HCT116 (cell line): ENCODE measurements around the gene RPS17. TPM values are rescaled to one million over a fixed set of nuclear protein-coding genes. Genes with fewer than 3 reads are reported as not detected.

Experiments used
- ATAC-seq: fragments of 200-7000 bp; cut with Tn5 transposase; 2 replicates; pipeline ENCODE4 v1.9.1; 2020; ENCODE audit warnings: mild to moderate bottlenecking, moderate library complexity
- BruUV-seq: library from RNA; stranded (reverse); fragments of 400-500 nt; replicated peaks from 2 replicates; lab custom pipeline; 2021; lab: Mats Ljungman, UMichigan
- CTCF ChIA-PET: fragments of 300-600 bp; sonication (Branson Sonifier 250); formaldehyde crosslinking; loops from one replicate; lab custom pipeline; 2021; ENCODE audit warnings: antibody characterized with exemption; lab: Charles Lee
- POLR2A ChIA-PET: fragments of 300-600, 350-600 bp; sonication (Branson Sonifier 250); formaldehyde crosslinking; loops from one replicate; lab custom pipeline; 2021; ENCODE audit warnings: antibody characterized with exemption; lab: Charles Lee
- RAD21 ChIA-PET, 2 experiments: fragments of 300-600 bp; sonication (Branson Sonifier 250); formaldehyde crosslinking; loops; one replicate each; lab custom pipeline; 2023; ENCODE audit warnings: low total read pairs in 2 of 2; ENCODE audit not compliant: uncharacterized antibody in 2 of 2, unreplicated experiment in 2 of 2, low non-redundant PET in 1 of 2; lab: Charles Lee
- DNase-seq: peaks from one replicate; pipeline ENCODE4 v3.0.0-alpha.2; 2010; ENCODE audit warnings: low read depth, low spot score
- H2AFZ ChIP-seq: fragments of 200-600 bp; shearing (Covaris generic), sonication (generic); 2 replicates; pipeline ENCODE4 v1.6.1; 2017; ENCODE audit warnings: low read depth, mixed run types, mixed read lengths, antibody characterized with exemption, low read length; ENCODE audit not compliant: poor library complexity, severe bottlenecking
- H3K27ac ChIP-seq: 2 replicates; pipeline ENCODE4 v1.5.1; 2012; ENCODE audit warnings: low read depth, low read length
- H3K27me3 ChIP-seq: fragments of 200-600 bp; sonication (generic); 2 replicates; pipeline ENCODE4 v1.6.1; 2016; ENCODE audit warnings: mixed run types, low read length, mixed read lengths; ENCODE audit not compliant: insufficient read depth
- H3K36me3 ChIP-seq, 2 experiments: fragments of 200-500 bp in 1 of 2; fragments of 200-600 bp in 1 of 2; sonication (Bioruptor generic) in 1 of 2; sonication (generic) in 1 of 2; 2 replicates each; pipeline versions ENCODE4 v1.5.1 to v1.6.1; 2014 to 2016; ENCODE audit warnings: low read length in 2 of 2, inconsistent platforms in 1 of 2, mixed read lengths in 1 of 2, mixed run types in 1 of 2; ENCODE audit not compliant: insufficient read depth in 2 of 2, control insufficient read depth in 1 of 2
- H3K4me1 ChIP-seq, 2 experiments: fragments of 200-600 bp in 1 of 2; sonication (generic) in 1 of 2; 2 replicates each; pipeline versions ENCODE4 v1.5.1 to v1.6.1; 2012 to 2017; ENCODE audit warnings: low read length in 2 of 2, inconsistent platforms in 1 of 2, mild to moderate bottlenecking in 1 of 2, mixed read lengths in 1 of 2, mixed run types in 1 of 2, moderate library complexity in 1 of 2; ENCODE audit not compliant: insufficient read depth in 2 of 2, control insufficient read depth in 1 of 2
- H3K4me2 ChIP-seq: fragments of 200-600 bp; sonication (generic); 2 replicates; pipeline ENCODE4 v1.6.1; 2017; ENCODE audit warnings: mixed run types, low read length, mixed read lengths
- H3K4me3 ChIP-seq, 2 experiments: fragments of 200-600 bp in 1 of 2; sonication (generic) in 1 of 2; replicated peaks in 1 of 2; 2 replicates each; pipeline ENCODE4 v1.5.1; 2011 to 2016; ENCODE audit warnings: low read length in 2 of 2, control low read depth in 1 of 2, low read depth in 1 of 2, mild to moderate bottlenecking in 1 of 2, mixed read lengths in 1 of 2, mixed run types in 1 of 2
- H3K79me2 ChIP-seq: fragments of 200-600 bp; sonication (generic); 2 replicates; pipeline ENCODE4 v1.6.1; 2017; ENCODE audit warnings: mild to moderate bottlenecking, mixed run types, low read length, moderate library complexity, mixed read lengths; ENCODE audit not compliant: insufficient read depth
- H3K9ac ChIP-seq: fragments of 200-600 bp; sonication (generic); 2 replicates; pipeline ENCODE4 v1.6.1; 2016; ENCODE audit warnings: low read length, mixed read lengths
- H3K9me2 ChIP-seq: fragments of 200-600 bp; sonication (generic), shearing (Covaris generic); 2 replicates; pipeline ENCODE4 v1.6.1; 2017; ENCODE audit warnings: mixed run types, mild to moderate bottlenecking, moderate library complexity; ENCODE audit not compliant: insufficient read depth
- H3K9me3 ChIP-seq, 2 experiments: fragments of 200-500 bp in 1 of 2; fragments of 200-600 bp in 1 of 2; sonication (Bioruptor generic) in 1 of 2; sonication (generic) in 1 of 2; 2 replicates each; pipeline ENCODE4 v1.6.1; 2014 to 2017; ENCODE audit warnings: low read length in 2 of 2, mixed read lengths in 2 of 2, inconsistent platforms in 1 of 2, low read depth in 1 of 2, mild to moderate bottlenecking in 1 of 2, mixed run types in 1 of 2, moderate library complexity in 1 of 2; ENCODE audit not compliant: control insufficient read depth in 1 of 2, insufficient read depth in 1 of 2
- H4K20me1 ChIP-seq: fragments of 200-600 bp; sonication (generic), shearing (Covaris generic); 2 replicates; pipeline ENCODE4 v1.6.1; 2017; ENCODE audit warnings: mixed run types, mild to moderate bottlenecking, moderate library complexity; ENCODE audit not compliant: insufficient read depth
- CEBPB ChIP-seq: IDR thresholded peaks from 2 replicates; pipeline ENCODE4 v1.6.1; 2012; ENCODE audit warnings: low read depth
- EZH2 ChIP-seq: fragments of 200-600 bp; sonication (generic); IDR thresholded peaks from 2 replicates; pipeline ENCODE4 v1.6.1; 2017; ENCODE audit warnings: antibody characterized with exemption, mixed run types
- JUND ChIP-seq: IDR thresholded peaks from 2 replicates; pipeline ENCODE4 v1.6.1; 2012
- POLR2AphosphoS5 ChIP-seq: IDR thresholded peaks from 2 replicates; pipeline ENCODE4 v1.6.1; 2011; ENCODE audit warnings: mild to moderate bottlenecking, low read depth, low read length, moderate library complexity
- SIN3A ChIP-seq: IDR thresholded peaks from 2 replicates; pipeline ENCODE4 v1.6.1; 2012; ENCODE audit warnings: low read depth
- SP1 ChIP-seq: IDR thresholded peaks from 2 replicates; pipeline ENCODE4 v1.6.1; 2012; ENCODE audit warnings: low read depth
- TCF7L2 ChIP-seq: IDR thresholded peaks from 2 replicates; pipeline ENCODE4 v1.7.0; 2011; ENCODE audit warnings: borderline replicate concordance, inconsistent platforms; ENCODE audit not compliant: insufficient read depth, insufficient read length; ENCODE audit errors: extremely low read depth
- YY1 ChIP-seq: IDR thresholded peaks from 2 replicates; pipeline ENCODE4 v1.6.1; 2011; ENCODE audit warnings: low read length, low read depth, moderate library complexity, mild to moderate bottlenecking; ENCODE audit not compliant: insufficient replicate concordance; ENCODE audit errors: extremely low read depth
- intact Hi-C: fragments of 100-400 bp; cut with micrococcal nuclease; formaldehyde crosslinking; loops from 2 replicates; pipeline ENCODE4 v1.10.0; 2022
- total RNA-seq: library from RNA; stranded (reverse); gene quantifications from one replicate; pipeline ENCODE4 v1.2.1, GENCODE V29; 2021; ENCODE audit not compliant: unreplicated experiment

RPS17 gene
- total RNA-seq, 1 experiment from 2014 or later, result 2,385 TPM

DNA sequence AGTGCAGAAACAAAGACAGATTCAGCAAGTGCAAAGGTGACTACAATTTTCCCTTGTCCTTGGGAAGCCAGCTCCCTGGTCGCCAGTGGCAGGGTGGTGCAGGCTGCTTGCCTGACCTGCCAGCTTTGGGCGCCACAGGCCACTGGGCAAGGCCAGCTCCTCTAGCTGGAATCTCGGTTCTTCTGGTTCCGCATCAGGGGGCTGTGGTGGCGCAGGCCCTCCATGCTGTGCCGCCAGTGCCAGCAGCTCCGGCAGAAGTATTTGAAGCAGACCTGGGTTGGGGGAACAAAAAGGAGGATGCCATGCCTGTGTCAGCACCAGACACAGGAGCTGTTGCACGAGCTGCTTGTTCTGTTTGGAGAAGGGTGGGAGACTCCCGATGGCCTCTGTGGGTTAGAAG lies 4.2 kb upstream of the RPS17 start:
- H3K79me2 ChIP-seq, result peaks cover 9% of the 10 kb centered on the region
- no peak overlapping the region for H2AFZ ChIP-seq
- H3K4me2 ChIP-seq, result no peak overlapping the region
- DNase-seq (no peak), ATAC-seq (no peak)
- TF ChIP-seq YY1, result no peak
- no peak for TF ChIP-seq SIN3A
- no peak for TF ChIP-seq JUND
- no peak for TF ChIP-seq POLR2AphosphoS5
- H4K20me1 ChIP-seq, result no peaks in the 10 kb centered on the region
- intact Hi-C loops, result loop anchor here (5.0 kb wide), 1 partner anchor 263 kb away; the partner anchor contains the start of genes FSD2 and WHAMM
- CTCF ChIA-PET, result interaction anchor here (2.3 kb wide), 1 partner anchor 14 kb away, joined by 7 read pairs; no protein-coding TSS in a partner anchor
- H3K4me1 ChIP-seq, result peaks cover 0 to 5% of the 10 kb centered on the region in 2 experiments; a peak in 2 of 4 replicates
- H3K27me3 ChIP-seq, result peaks cover 6% of the 10 kb centered on the region; the same call in 1 of the 2 replicates
- H3K4me3 ChIP-seq, result no peak overlapping the region
- POLR2A ChIA-PET, result interaction anchor here (1.0 kb wide), 1 partner anchor 9 kb away, joined by 4 read pairs; no protein-coding TSS in a partner anchor
- no TSS peak for BruUV-seq
- H3K9me2 ChIP-seq, result no peaks in the 10 kb centered on the region
- RAD21 ChIA-PET, result no interaction called here
- H3K27ac ChIP-seq, result no peak overlapping the region
- H3K9me3 ChIP-seq, result no peaks in the 10 kb centered on the region
- H3K36me3 ChIP-seq, result peaks cover 0 to 6% of the 10 kb centered on the region in 2 experiments; a peak in 2 of 4 replicates
- H3K9ac ChIP-seq, result no peak overlapping the region

DNA sequence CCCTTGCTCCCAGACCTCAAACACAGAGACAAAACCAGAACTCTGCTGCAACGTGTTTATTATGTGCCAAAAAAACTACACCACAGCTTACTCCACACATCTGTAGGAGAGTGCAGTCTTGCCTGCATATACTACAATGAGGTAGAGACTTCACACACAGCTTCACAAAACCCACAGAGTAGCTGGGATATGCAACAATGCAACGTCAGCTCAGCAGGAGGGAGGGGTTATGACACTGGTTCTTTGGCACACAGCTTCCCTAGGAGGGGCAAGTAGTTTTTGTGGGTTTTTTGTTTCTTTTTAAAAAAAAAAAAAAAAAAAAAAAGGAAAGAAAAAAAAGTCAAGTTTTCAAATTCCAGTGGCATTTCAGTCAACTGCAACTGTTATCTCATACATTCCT lies 2.9 kb upstream of the RPS17 start:
- Histone ChIP-seq H3K4me1 (peaks cover 0 to 13% of the 10 kb centered on the region in 2 experiments; a peak in 3 of 4 replicates), H3K9me3 (no peaks in the 10 kb centered on the region), H4K20me1 (peaks cover 8% of the 10 kb centered on the region; the same call in 1 of the 2 replicates), H3K79me2 (peaks cover 22% of the 10 kb centered on the region), H3K36me3 (peaks cover 7 to 18% of the 10 kb centered on the region in 2 experiments; a peak in 3 of 4 replicates), H3K27ac (no peak overlapping the region), H3K9me2 (no peaks in the 10 kb centered on the region), H3K4me2 (no peak overlapping the region), H2AFZ (no peak overlapping the region), H3K9ac (no peak overlapping the region), H3K4me3 (no peak overlapping the region), H3K27me3 (peaks cover 6% of the 10 kb centered on the region; the same call in 1 of the 2 replicates)
- no peak for ATAC-seq
- POLR2A ChIA-PET, result no interaction called here
- CTCF ChIA-PET, result interaction anchor here (0.8 to 2.3 kb wide), 2 partner anchors 13 to 19 kb away, joined by 3 to 7 read pairs; no protein-coding TSS in a partner anchor
- DNase-seq, result no peak
- intact Hi-C loops, result loop anchor here (5.0 kb wide), 1 partner anchor 264 kb away; the partner anchor contains the start of genes FSD2 and WHAMM
- RAD21 ChIA-PET, result no interaction called here
- BruUV-seq, result no TSS peak
- TF ChIP-seq CEBPB (no peak), EZH2 (no peak), SP1 (no peak), TCF7L2 (no peak)
